Measurements from ENCODE around the gene PER1. TPM values are rescaled to one million over a fixed set of nuclear protein-coding genes. Genes with fewer than 3 reads are reported as not detected.

Gene PER1
- total and polyA plus RNA-seq, 2 of the 13 experiments (the other 11 are each of a cell fraction or from before 2014, with no cell fraction given), result 2.6 to 3.6 TPM

DNA sequence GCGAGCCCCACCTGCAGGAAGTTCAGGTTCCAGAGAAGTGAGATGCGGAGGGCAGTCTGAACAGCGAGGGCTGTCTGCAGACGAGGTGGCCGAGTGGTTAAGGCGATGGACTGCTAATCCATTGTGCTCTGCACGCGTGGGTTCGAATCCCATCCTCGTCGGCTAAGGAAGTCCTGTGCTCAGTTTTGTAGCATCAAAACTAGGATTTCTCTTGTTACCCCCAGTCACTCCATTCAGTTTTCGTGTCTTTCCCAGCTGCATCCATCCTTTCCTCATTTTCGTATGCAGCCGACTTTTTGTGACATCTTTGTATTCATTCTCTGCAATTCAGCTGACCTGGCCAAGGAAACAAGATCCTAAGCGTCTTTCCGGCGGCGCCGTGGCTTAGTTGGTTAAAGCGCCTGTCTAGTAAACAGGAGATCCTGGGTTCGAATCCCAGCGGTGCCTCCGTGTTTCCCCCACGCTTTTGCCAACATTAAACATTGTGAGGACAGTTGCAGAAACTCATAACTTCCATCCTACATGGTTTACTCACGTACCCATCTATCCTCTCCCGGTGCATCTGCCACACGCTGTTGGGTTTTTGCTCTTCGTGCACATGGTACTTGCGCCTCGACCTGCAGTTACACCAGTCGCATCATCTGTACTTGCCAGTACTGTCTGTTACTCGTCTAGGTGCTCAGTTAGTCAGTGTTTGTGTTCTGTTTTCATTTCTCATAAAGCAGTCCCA lies 34.7 kb upstream of the PER1 start (continued):
- TF ChIP-seq ZFX (CRISPR knock-in tag; IDR thresholded peaks at IDR 0.05; ENCODE audit: low read depth) (no peak; the same call in 1 of the 2 replicates), RCOR2 (CRISPR knock-in tag; IDR thresholded peaks at IDR 0.05) (peak; percentile 35; the same call in 1 of the 2 replicates), TAF15 (IDR thresholded peaks at IDR 0.05; ENCODE audit: low read depth, low read length, poor library complexity, severe bottlenecking) (no peak), ZNF749 (CRISPR knock-in tag; IDR thresholded peaks at IDR 0.05; ENCODE audit: borderline replicate concordance) (no peak), ZFP90 (CRISPR knock-in tag; IDR thresholded peaks at IDR 0.05; ENCODE audit: borderline replicate concordance) (peak; percentile 81; the same call in 1 of the 2 replicates), SCMH1 (CRISPR knock-in tag; IDR thresholded peaks at IDR 0.05; ENCODE audit: borderline replicate concordance) (no peak), DRAP1 (CRISPR knock-in tag; IDR thresholded peaks at IDR 0.05) (peak; percentile 94), ZNF598 (CRISPR knock-in tag; IDR thresholded peaks at IDR 0.05; ENCODE audit: borderline replicate concordance) (no peak), ZNF24 (IDR thresholded peaks at IDR 0.05) (peak; percentile 96), ZNF564 (CRISPR knock-in tag; IDR thresholded peaks at IDR 0.05) (no peak), CBX2 (IDR thresholded peaks at IDR 0.05; ENCODE audit: low read depth, low read length) (no peak), CBX2 (CRISPR knock-in tag; IDR thresholded peaks at IDR 0.05; ENCODE audit: low read depth) (no peak), ZNF672 (CRISPR knock-in tag; IDR thresholded peaks at IDR 0.05) (no peak), IRX3 (CRISPR knock-in tag; IDR thresholded peaks at IDR 0.05; ENCODE audit: borderline replicate concordance, low read depth) (no peak), STAG1 (CRISPR knock-in tag; IDR thresholded peaks at IDR 0.05) (peak; percentile 21; the same call in 1 of the 2 replicates), ZNF557 (CRISPR knock-in tag; IDR thresholded peaks at IDR 0.05) (peak; percentile 81; the same call in 1 of the 2 replicates), ZNF646 (CRISPR knock-in tag; IDR thresholded peaks at IDR 0.05) (no peak)
- TF ChIP-seq, protein P1, sequence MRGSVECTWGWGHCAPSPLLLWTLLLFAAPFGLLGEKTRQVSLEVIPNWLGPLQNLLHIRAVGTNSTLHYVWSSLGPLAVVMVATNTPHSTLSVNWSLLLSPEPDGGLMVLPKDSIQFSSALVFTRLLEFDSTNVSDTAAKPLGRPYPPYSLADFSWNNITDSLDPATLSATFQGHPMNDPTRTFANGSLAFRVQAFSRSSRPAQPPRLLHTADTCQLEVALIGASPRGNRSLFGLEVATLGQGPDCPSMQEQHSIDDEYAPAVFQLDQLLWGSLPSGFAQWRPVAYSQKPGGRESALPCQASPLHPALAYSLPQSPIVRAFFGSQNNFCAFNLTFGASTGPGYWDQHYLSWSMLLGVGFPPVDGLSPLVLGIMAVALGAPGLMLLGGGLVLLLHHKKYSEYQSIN (CRISPR knock-in tag; IDR thresholded peaks at IDR 0.05; ENCODE audit: borderline replicate concordance), result no peak
- TF ChIP-seq, protein P2, sequence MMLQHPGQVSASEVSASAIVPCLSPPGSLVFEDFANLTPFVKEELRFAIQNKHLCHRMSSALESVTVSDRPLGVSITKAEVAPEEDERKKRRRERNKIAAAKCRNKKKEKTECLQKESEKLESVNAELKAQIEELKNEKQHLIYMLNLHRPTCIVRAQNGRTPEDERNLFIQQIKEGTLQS (CRISPR knock-in tag; IDR thresholded peaks at IDR 0.05), result no peak
- TF ChIP-seq, protein P3, sequence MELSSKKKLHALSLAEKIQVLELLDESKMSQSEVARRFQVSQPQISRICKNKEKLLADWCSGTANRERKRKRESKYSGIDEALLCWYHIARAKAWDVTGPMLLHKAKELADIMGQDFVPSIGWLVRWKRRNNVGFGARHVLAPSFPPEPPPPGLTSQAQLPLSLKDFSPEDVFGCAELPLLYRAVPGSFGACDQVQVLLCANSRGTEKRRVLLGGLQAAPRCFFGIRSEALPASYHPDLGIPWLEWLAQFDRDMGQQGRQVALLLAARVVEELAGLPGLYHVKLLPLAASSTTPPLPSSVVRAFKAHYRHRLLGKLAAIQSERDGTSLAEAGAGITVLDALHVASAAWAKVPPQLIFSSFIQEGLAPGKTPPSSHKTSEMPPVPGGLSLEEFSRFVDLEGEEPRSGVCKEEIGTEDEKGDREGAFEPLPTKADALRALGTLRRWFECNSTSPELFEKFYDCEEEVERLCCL (CRISPR knock-in tag; IDR thresholded peaks at IDR 0.05; ENCODE audit: borderline replicate concordance), result no peak

Data from HepG2 (cell line).